Endodermal cell (in vitro differentiated cells): ENCODE data around the gene CDC25B. TPM values are rescaled to one million over a fixed set of nuclear protein-coding genes. Genes with fewer than 3 reads are reported as not detected.
"Not testable (repeated sequence)": the region's sequence is repeated elsewhere in the genome, so short reads cannot be mapped to it uniquely, and the experiment has no call there.

ENCODE experiments used
- DNase-seq: peaks from one replicate; pipeline ENCODE4 v3.0.0-alpha.2; 2017
- H3K27ac ChIP-seq: 2 replicates; pipeline ENCODE4 v1.5.1; 2013; ENCODE audit warnings: mild to moderate bottlenecking, low read depth, low read length, moderate library complexity
- H3K27me3 ChIP-seq: 2 replicates; pipeline ENCODE4 v1.6.1; 2013; ENCODE audit warnings: mild to moderate bottlenecking, low read length, moderate library complexity; ENCODE audit not compliant: insufficient read depth, control insufficient read depth, poor library complexity, severe bottlenecking
- H3K36me3 ChIP-seq: 2 replicates; pipeline ENCODE4 v1.7.0; 2013; ENCODE audit warnings: mild to moderate bottlenecking, low read length, moderate library complexity; ENCODE audit not compliant: control insufficient read depth, insufficient read depth
- H3K4me1 ChIP-seq: one replicate; pipeline ENCODE4 v1.7.0; 2013; ENCODE audit warnings: low read length; ENCODE audit not compliant: control insufficient read depth, insufficient read depth
- H3K4me3 ChIP-seq: 2 replicates; pipeline ENCODE4 v1.5.1; 2013; ENCODE audit warnings: mild to moderate bottlenecking, low read length, moderate library complexity
- H3K9ac ChIP-seq: 2 replicates; pipeline ENCODE4 v1.6.1; 2013; ENCODE audit warnings: mild to moderate bottlenecking, low read length, moderate library complexity; ENCODE audit not compliant: poor library complexity, severe bottlenecking; ENCODE audit errors: extremely low read depth
- H3K9me3 ChIP-seq: 2 replicates; pipeline ENCODE4 v1.6.1; 2013; ENCODE audit warnings: mild to moderate bottlenecking, low read length, moderate library complexity; ENCODE audit not compliant: control insufficient read depth
- H3K27ac Mint-ChIP-seq: 2 replicates; pipeline ENCODE4 v1.8.0; 2020; ENCODE audit warnings: mixed read lengths
- H3K27me3 Mint-ChIP-seq: 2 replicates; pipeline ENCODE4 v1.8.0; 2021; ENCODE audit warnings: mild to moderate bottlenecking, mixed read lengths; ENCODE audit not compliant: insufficient read depth
- H3K36me3 Mint-ChIP-seq: 2 replicates; pipeline ENCODE4 v1.8.0; 2020; ENCODE audit warnings: low read depth, mixed read lengths
- H3K4me1 Mint-ChIP-seq: 2 replicates; pipeline ENCODE4 v1.8.0; 2020; ENCODE audit warnings: mixed read lengths
- H3K4me3 Mint-ChIP-seq: 2 replicates; pipeline ENCODE4 v1.8.0; 2020; ENCODE audit warnings: mild to moderate bottlenecking, moderate library complexity, mixed read lengths
- H3K9me3 Mint-ChIP-seq: 2 replicates; pipeline ENCODE4 v1.8.0; 2020; ENCODE audit warnings: mild to moderate bottlenecking, mixed read lengths
- WGBS, 2 experiments: methylation state at CpG; one replicate each; pipeline versions ENCODE4 v1.1.5 to v1.1.7; 2013; ENCODE audit warnings: missing lambda C conversion rate in 2 of 2, mixed read lengths in 1 of 2; ENCODE audit not compliant: insufficient coverage in 1 of 2, insufficient read length in 1 of 2; 5-methylcytosine and 5-hydroxymethylcytosine counted together
- total RNA-seq, 2 donors: library from RNA; stranded (reverse); fragmentation: NEBNext Ultra II Directional in 1 of 2; extraction: Animal tissue kit (Norgen Biotek cat#: 25700) in 1 of 2; gene quantifications; 2 replicates in 1 of 2; 3 replicates in 1 of 2; pipeline ENCODE4 v1.2.1, GENCODE V29; 2021
- TF ChIP-seq, protein P1 (sequence below): fragments of 200-600 bp; sonication (generic); conservative IDR thresholded peaks from 2 replicates; pipeline ENCODE4 v1.5.0; 2021; ENCODE audit warnings: antibody characterized with exemption, mild to moderate bottlenecking

The CDC25B gene
- total RNA-seq, 2 donors from 2014 or later: 25.7 to 33.6 TPM

- H3K27ac ChIP-seq: no peak overlapping the region
- H3K27me3 Mint-ChIP-seq: no peaks in the 10 kb centered on the region
- no peak overlapping the region for H3K27ac Mint-ChIP-seq
- no peak overlapping the region for H3K9ac ChIP-seq
- H3K9me3 ChIP-seq: no peaks in the 10 kb centered on the region
- H3K4me1 Mint-ChIP-seq: peaks cover 13% of the 10 kb centered on the region
- H3K36me3 ChIP-seq: no peaks in the 10 kb centered on the region
- peaks cover 12% of the 10 kb centered on the region for H3K4me1 ChIP-seq
- 89 to 91% methylated on average over 7 of the region's 7 CpGs for WGBS, 2 experiments
- H3K4me3 ChIP-seq: no peak overlapping the region
- H3K9me3 Mint-ChIP-seq: no peaks in the 10 kb centered on the region
- no peaks in the 10 kb centered on the region for H3K36me3 Mint-ChIP-seq
- no peak overlapping the region for H3K4me3 Mint-ChIP-seq
- no peaks in the 10 kb centered on the region for H3K27me3 ChIP-seq
- TF ChIP-seq, protein P1, sequence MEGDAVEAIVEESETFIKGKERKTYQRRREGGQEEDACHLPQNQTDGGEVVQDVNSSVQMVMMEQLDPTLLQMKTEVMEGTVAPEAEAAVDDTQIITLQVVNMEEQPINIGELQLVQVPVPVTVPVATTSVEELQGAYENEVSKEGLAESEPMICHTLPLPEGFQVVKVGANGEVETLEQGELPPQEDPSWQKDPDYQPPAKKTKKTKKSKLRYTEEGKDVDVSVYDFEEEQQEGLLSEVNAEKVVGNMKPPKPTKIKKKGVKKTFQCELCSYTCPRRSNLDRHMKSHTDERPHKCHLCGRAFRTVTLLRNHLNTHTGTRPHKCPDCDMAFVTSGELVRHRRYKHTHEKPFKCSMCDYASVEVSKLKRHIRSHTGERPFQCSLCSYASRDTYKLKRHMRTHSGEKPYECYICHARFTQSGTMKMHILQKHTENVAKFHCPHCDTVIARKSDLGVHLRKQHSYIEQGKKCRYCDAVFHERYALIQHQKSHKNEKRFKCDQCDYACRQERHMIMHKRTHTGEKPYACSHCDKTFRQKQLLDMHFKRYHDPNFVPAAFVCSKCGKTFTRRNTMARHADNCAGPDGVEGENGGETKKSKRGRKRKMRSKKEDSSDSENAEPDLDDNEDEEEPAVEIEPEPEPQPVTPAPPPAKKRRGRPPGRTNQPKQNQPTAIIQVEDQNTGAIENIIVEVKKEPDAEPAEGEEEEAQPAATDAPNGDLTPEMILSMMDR: no peak
- DNase-seq: no peak
Observed at GRCh38 chr20:3842348-3842930, 46.3 kb downstream of the CDC25B start.

- H3K4me3 ChIP-seq: no peak overlapping the region
- H3K9me3 ChIP-seq: no peaks in the 10 kb centered on the region
- Mint-ChIP-seq H3K9me3 (no peaks in the 10 kb centered on the region), H3K36me3 (no peaks in the 10 kb centered on the region), H3K27me3 (no peaks in the 10 kb centered on the region), H3K4me1 (peaks cover 13% of the 10 kb centered on the region), H3K4me3 (no peak overlapping the region), H3K27ac (no peak overlapping the region)
- H3K27ac ChIP-seq: no peak overlapping the region
- no peak for DNase-seq
- H3K27me3 ChIP-seq: no peaks in the 10 kb centered on the region
- TF ChIP-seq, protein P1: no peak
- peaks cover 15% of the 10 kb centered on the region for H3K4me1 ChIP-seq
- H3K36me3 ChIP-seq: no peaks in the 10 kb centered on the region
- WGBS, 2 experiments: 83 to 91% methylated on average over 4 to 5 of the region's 5 CpGs
- H3K9ac ChIP-seq: no peak overlapping the region
Observed at GRCh38 chr20:3843490-3843889, 47.4 kb downstream of the CDC25B start.

GRCh38 chr20:3843990-3844619 is 48.0 kb downstream of the CDC25B start:
- not testable (repeated sequence) for H3K27me3 ChIP-seq, H3K36me3 Mint-ChIP-seq, H3K27ac Mint-ChIP-seq, H3K9me3 ChIP-seq, H3K36me3 ChIP-seq, H3K4me3 ChIP-seq, H3K4me3 Mint-ChIP-seq, H3K27me3 Mint-ChIP-seq, H3K9me3 Mint-ChIP-seq, H3K27ac ChIP-seq, H3K9ac ChIP-seq, DNase-seq
- WGBS, 2 experiments: 96 to 97% methylated on average over 6 to 9 of the region's 9 CpGs
- peaks cover 11% of the 10 kb centered on the region for H3K4me1 ChIP-seq
- H3K4me1 Mint-ChIP-seq: peaks cover 13% of the 10 kb centered on the region
